ENCODE data around the gene IL13RA1. TPM values are rescaled to one million over a fixed set of nuclear protein-coding genes. Genes with fewer than 3 reads are reported as not detected.

Gene IL13RA1
- total and polyA plus RNA-seq, 2 of the 13 experiments (the other 11 are each of a cell fraction or from before 2014, with no cell fraction given), result 56.6 to 73.5 TPM

DNA sequence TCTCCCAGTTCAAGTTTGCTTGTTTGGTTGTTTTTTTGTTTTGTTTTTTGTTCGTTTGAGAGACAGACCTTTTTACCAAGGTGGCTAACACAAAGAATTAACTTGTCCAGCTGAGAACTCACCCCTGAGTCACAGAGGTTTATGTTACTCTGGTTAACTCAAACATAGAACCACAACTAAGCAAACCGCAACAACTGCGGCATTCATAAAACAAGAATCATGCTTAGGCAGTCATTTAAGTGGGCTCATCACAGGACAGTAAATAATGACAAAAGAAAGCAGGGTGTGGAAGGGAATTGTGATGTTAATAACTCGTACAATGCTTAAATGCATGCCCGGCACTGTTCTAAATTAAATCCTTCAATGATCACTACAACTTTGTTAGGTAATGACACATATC, 24.7 kb upstream of the IL13RA1 start:
- no peaks in the 10 kb centered on the region for H3K36me3 ChIP-seq (replicated peaks in 1 of 2; ENCODE audit: control insufficient read depth in 1 of 2, insufficient read depth in 2 of 2, low read length in 2 of 2)
- peak overlapping the region; percentile 36; the same call in 1 of the 2 replicates for H3K4me2 ChIP-seq (ENCODE audit: low read depth, low read length)
- ChIA-PET POLR2A (no interaction called here), CTCF (ENCODE audit: low intra/inter-chr PET ratio, low total read pairs) (no interaction called here)
- H3K9ac ChIP-seq (ENCODE audit: insufficient read depth, low read depth, low read length), result no peak overlapping the region
- BruUV-seq (replicated peaks), result no TSS peak
- intact Hi-C loops (cut with micrococcal nuclease; ENCODE audit: unreplicated experiment), result loop anchor here (2.0 kb wide), 1 partner anchor 24 kb away; the partner anchor contains the start of gene IL13RA1
- no peak overlapping the region for H2AFZ ChIP-seq (ENCODE audit: low read length)
- H3K4me1 ChIP-seq (ENCODE audit: insufficient read depth, low read length), result peaks cover 11% of the 10 kb centered on the region
- no peak overlapping the region for H3K4me3 ChIP-seq (replicated peaks in 1 of 3; ENCODE audit: insufficient read depth in 1 of 3, low read depth in 2 of 3, low read length in 3 of 3)
- H3K27ac ChIP-seq (ENCODE audit: extremely low read length, insufficient read depth, low read length), result no peak overlapping the region
- FAIRE-seq (peak; percentile 88), ATAC-seq (peak; percentile 63), DNase-seq (ENCODE audit: low spot score) (peak; percentile 73)
- in situ Hi-C loops (cut with HindIII; ENCODE audit: extremely low pct_ligation_motif_present, low pct_unique_long_range_greater_than_20kb), result no loop called here
- H4K20me1 ChIP-seq (ENCODE audit: insufficient read depth, low read length), result no peaks in the 10 kb centered on the region
- 1% methylated on average over 5 of the region's 5 CpGs for WGBS (ENCODE audit: low lambda C conversion rate)
- no peaks in the 10 kb centered on the region for H3K79me2 ChIP-seq (ENCODE audit: insufficient read depth, low read length)
- no peaks in the 10 kb centered on the region for H3K27me3 ChIP-seq (ENCODE audit: control insufficient read depth in 1 of 2, insufficient read depth in 2 of 2, low read length in 2 of 2)
- H3K9me3 ChIP-seq (ENCODE audit: low read length), result no peaks in the 10 kb centered on the region
- TF ChIP-seq, protein P1, sequence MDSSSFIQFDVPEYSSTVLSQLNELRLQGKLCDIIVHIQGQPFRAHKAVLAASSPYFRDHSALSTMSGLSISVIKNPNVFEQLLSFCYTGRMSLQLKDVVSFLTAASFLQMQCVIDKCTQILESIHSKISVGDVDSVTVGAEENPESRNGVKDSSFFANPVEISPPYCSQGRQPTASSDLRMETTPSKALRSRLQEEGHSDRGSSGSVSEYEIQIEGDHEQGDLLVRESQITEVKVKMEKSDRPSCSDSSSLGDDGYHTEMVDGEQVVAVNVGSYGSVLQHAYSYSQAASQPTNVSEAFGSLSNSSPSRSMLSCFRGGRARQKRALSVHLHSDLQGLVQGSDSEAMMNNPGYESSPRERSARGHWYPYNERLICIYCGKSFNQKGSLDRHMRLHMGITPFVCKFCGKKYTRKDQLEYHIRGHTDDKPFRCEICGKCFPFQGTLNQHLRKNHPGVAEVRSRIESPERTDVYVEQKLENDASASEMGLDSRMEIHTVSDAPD (CRISPR knock-in tag; IDR thresholded peaks at IDR 0.05), result no peak
- TF ChIP-seq MTA1 (CRISPR knock-in tag; IDR thresholded peaks at IDR 0.05; ENCODE audit: borderline replicate concordance) (no peak), ZC3H4 (CRISPR knock-in tag; IDR thresholded peaks at IDR 0.05; ENCODE audit: borderline replicate concordance) (no peak), ZMYM4 (CRISPR knock-in tag; IDR thresholded peaks at IDR 0.05) (no peak), GTF2F1 (IDR thresholded peaks at IDR 0.05; ENCODE audit: low read length) (no peak), SRSF4 (IDR thresholded peaks at IDR 0.05; ENCODE audit: low read depth, low read length, poor library complexity, severe bottlenecking) (no peak), KLF11 (CRISPR knock-in tag; IDR thresholded peaks at IDR 0.05) (no peak), ZNF772 (CRISPR knock-in tag; IDR thresholded peaks at IDR 0.05) (no peak), CREM (IDR thresholded peaks at IDR 0.05) (0 out of 2 replicates have a peak, but pooled peaks have one; percentile 14), CREM (CRISPR knock-in tag; IDR thresholded peaks at IDR 0.05) (no peak), HIVEP1 (CRISPR knock-in tag; IDR thresholded peaks at IDR 0.05) (no peak)
- TF ChIP-seq, protein P2, sequence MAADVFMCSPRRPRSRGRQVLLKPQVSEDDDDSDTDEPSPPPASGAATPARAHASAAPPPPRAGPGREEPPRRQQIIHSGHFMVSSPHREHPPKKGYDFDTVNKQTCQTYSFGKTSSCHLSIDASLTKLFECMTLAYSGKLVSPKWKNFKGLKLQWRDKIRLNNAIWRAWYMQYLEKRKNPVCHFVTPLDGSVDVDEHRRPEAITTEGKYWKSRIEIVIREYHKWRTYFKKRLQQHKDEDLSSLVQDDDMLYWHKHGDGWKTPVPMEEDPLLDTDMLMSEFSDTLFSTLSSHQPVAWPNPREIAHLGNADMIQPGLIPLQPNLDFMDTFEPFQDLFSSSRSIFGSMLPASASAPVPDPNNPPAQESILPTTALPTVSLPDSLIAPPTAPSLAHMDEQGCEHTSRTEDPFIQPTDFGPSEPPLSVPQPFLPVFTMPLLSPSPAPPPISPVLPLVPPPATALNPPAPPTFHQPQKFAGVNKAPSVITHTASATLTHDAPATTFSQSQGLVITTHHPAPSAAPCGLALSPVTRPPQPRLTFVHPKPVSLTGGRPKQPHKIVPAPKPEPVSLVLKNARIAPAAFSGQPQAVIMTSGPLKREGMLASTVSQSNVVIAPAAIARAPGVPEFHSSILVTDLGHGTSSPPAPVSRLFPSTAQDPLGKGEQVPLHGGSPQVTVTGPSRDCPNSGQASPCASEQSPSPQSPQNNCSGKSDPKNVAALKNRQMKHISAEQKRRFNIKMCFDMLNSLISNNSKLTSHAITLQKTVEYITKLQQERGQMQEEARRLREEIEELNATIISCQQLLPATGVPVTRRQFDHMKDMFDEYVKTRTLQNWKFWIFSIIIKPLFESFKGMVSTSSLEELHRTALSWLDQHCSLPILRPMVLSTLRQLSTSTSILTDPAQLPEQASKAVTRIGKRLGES (CRISPR knock-in tag; IDR thresholded peaks at IDR 0.05; ENCODE audit: borderline replicate concordance), result no peak
- TF ChIP-seq, protein P3, sequence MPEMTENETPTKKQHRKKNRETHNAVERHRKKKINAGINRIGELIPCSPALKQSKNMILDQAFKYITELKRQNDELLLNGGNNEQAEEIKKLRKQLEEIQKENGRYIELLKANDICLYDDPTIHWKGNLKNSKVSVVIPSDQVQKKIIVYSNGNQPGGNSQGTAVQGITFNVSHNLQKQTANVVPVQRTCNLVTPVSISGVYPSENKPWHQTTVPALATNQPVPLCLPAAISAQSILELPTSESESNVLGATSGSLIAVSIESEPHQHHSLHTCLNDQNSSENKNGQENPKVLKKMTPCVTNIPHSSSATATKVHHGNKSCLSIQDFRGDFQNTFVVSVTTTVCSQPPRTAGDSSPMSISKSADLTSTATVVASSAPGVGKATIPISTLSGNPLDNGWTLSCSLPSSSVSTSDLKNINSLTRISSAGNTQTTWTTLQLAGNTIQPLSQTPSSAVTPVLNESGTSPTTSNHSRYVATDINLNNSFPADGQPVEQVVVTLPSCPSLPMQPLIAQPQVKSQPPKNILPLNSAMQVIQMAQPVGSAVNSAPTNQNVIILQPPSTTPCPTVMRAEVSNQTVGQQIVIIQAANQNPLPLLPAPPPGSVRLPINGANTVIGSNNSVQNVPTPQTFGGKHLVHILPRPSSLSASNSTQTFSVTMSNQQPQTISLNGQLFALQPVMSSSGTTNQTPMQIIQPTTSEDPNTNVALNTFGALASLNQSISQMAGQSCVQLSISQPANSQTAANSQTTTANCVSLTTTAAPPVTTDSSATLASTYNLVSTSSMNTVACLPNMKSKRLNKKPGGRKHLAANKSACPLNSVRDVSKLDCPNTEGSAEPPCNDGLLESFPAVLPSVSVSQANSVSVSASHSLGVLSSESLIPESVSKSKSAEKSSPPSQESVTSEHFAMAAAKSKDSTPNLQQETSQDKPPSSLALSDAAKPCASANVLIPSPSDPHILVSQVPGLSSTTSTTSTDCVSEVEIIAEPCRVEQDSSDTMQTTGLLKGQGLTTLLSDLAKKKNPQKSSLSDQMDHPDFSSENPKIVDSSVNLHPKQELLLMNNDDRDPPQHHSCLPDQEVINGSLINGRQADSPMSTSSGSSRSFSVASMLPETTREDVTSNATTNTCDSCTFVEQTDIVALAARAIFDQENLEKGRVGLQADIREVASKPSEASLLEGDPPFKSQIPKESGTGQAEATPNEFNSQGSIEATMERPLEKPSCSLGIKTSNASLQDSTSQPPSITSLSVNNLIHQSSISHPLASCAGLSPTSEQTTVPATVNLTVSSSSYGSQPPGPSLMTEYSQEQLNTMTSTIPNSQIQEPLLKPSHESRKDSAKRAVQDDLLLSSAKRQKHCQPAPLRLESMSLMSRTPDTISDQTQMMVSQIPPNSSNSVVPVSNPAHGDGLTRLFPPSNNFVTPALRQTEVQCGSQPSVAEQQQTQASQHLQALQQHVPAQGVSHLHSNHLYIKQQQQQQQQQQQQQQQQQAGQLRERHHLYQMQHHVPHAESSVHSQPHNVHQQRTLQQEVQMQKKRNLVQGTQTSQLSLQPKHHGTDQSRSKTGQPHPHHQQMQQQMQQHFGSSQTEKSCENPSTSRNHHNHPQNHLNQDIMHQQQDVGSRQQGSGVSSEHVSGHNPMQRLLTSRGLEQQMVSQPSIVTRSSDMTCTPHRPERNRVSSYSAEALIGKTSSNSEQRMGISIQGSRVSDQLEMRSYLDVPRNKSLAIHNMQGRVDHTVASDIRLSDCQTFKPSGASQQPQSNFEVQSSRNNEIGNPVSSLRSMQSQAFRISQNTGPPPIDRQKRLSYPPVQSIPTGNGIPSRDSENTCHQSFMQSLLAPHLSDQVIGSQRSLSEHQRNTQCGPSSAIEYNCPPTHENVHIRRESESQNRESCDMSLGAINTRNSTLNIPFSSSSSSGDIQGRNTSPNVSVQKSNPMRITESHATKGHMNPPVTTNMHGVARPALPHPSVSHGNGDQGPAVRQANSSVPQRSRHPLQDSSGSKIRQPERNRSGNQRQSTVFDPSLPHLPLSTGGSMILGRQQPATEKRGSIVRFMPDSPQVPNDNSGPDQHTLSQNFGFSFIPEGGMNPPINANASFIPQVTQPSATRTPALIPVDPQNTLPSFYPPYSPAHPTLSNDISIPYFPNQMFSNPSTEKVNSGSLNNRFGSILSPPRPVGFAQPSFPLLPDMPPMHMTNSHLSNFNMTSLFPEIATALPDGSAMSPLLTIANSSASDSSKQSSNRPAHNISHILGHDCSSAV (CRISPR knock-in tag; IDR thresholded peaks at IDR 0.05; ENCODE audit: borderline replicate concordance), result no peak
